Vagina (tissue), 2 donors: ENCODE results near the gene OPHN1. TPM values are rescaled to one million over a fixed set of nuclear protein-coding genes. Genes with fewer than 3 reads are reported as not detected.

Experiments used
- DNase-seq, 2 donors: peaks; one replicate each; pipeline ENCODE4 v3.0.0-alpha.2; 2017; ENCODE audit errors: extremely low spot score in 2 of 2
- H3K27ac ChIP-seq: fragments of 200-600 bp; sonication (generic); one replicate; pipeline ENCODE4 v1.5.1; 2019
- H3K27me3 ChIP-seq: fragments of 200-600 bp; sonication (generic); one replicate; pipeline ENCODE4 v1.5.1; 2019
- H3K36me3 ChIP-seq, 2 donors: fragments of 200-600 bp; sonication (generic); one replicate each; pipeline ENCODE4 v1.5.1; 2017 to 2019
- H3K4me1 ChIP-seq: fragments of 200-600 bp; sonication (generic); one replicate; pipeline ENCODE4 v1.5.1; 2019
- H3K4me3 ChIP-seq, 2 donors: fragments of 200-600 bp; sonication (generic); 1 replicate in 1 of 2; 2 replicates in 1 of 2; pipeline ENCODE4 v1.5.1; 2016 to 2019
- H3K9me3 ChIP-seq: fragments of 200-600 bp; sonication (generic); one replicate; pipeline ENCODE4 v1.5.1; 2019
- POLR2A ChIP-seq, 2 donors: fragments of 450-650 bp; IDR thresholded peaks; one replicate each; pipeline ENCODE4 v1.6.1; 2017; ENCODE audit warnings: antibody characterized with exemption in 2 of 2, mild to moderate bottlenecking in 2 of 2, moderate library complexity in 2 of 2
- POLR2AphosphoS5 ChIP-seq, 2 donors: sonication (generic); formaldehyde crosslinking; IDR thresholded peaks; one replicate each; pipeline ENCODE4 v1.9.0; 2017; ENCODE audit warnings: antibody characterized with exemption in 2 of 2, mild to moderate bottlenecking in 2 of 2, low read depth in 1 of 2; ENCODE audit not compliant: insufficient read depth in 1 of 2
- intact Hi-C: fragments of 100-400 bp; cut with DNase I; formaldehyde crosslinking; loops from one replicate; pipeline ENCODE4 v1.15.1; 2023
- total RNA-seq: library from RNA; depleted of rRNA; stranded (reverse); fragments of >200 nt; gene quantifications from one replicate; pipeline ENCODE4 v1.2.3, GENCODE V29; 2016
- TF ChIP-seq, protein P1 (sequence below), 3 experiments: fragments of 450-650 bp in 2 of 3; fragments of 200-600 bp in 1 of 3; sonication (generic) in 1 of 3; IDR thresholded peaks; one replicate each; pipeline ENCODE4 v1.5.1; 2017 to 2019; ENCODE audit warnings: antibody characterized with exemption in 3 of 3, mild to moderate bottlenecking in 2 of 3, moderate library complexity in 2 of 3

The OPHN1 gene
- total RNA-seq, 1 donor from 2014 or later: 11.5 TPM

DNA sequence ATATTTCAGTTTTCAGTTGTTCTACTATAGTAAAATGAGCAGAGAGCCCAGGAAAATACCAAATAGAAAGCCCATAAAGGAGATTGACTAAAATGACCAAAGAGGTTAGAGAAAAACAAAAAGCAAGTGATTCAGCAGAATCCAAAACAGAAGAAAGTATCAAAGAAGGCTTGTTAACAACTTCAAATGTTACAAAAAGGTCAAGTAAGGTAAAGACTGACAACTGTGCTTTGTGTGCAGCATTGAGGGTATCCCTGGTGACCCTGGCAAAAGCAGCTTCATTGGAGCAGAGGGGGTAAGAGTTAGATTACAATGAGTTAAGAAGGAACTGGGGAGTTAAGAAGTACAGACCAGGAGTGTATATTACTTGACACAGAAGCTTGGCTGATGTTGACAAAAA lies 317.9 kb downstream of the OPHN1 start:
- TF ChIP-seq POLR2A (IDR thresholded peaks at IDR 0.05) (no peak), POLR2AphosphoS5 (IDR thresholded peaks at IDR 0.05; ENCODE audit: insufficient read depth in 1 of 2, low read depth in 1 of 2) (no peak)
- TF ChIP-seq, protein P1, sequence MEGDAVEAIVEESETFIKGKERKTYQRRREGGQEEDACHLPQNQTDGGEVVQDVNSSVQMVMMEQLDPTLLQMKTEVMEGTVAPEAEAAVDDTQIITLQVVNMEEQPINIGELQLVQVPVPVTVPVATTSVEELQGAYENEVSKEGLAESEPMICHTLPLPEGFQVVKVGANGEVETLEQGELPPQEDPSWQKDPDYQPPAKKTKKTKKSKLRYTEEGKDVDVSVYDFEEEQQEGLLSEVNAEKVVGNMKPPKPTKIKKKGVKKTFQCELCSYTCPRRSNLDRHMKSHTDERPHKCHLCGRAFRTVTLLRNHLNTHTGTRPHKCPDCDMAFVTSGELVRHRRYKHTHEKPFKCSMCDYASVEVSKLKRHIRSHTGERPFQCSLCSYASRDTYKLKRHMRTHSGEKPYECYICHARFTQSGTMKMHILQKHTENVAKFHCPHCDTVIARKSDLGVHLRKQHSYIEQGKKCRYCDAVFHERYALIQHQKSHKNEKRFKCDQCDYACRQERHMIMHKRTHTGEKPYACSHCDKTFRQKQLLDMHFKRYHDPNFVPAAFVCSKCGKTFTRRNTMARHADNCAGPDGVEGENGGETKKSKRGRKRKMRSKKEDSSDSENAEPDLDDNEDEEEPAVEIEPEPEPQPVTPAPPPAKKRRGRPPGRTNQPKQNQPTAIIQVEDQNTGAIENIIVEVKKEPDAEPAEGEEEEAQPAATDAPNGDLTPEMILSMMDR (IDR thresholded peaks at IDR 0.05): no peak
- peaks cover 0 to 6% of the 10 kb centered on the region in 2 donors for H3K36me3 ChIP-seq
- no peak for DNase-seq
- no peaks in the 10 kb centered on the region for H3K4me1 ChIP-seq
- intact Hi-C loops: no loop called here
- no peak overlapping the region for H3K4me3 ChIP-seq
- no peaks in the 10 kb centered on the region for H3K27me3 ChIP-seq
- H3K27ac ChIP-seq: no peak overlapping the region
- no peaks in the 10 kb centered on the region for H3K9me3 ChIP-seq

DNA sequence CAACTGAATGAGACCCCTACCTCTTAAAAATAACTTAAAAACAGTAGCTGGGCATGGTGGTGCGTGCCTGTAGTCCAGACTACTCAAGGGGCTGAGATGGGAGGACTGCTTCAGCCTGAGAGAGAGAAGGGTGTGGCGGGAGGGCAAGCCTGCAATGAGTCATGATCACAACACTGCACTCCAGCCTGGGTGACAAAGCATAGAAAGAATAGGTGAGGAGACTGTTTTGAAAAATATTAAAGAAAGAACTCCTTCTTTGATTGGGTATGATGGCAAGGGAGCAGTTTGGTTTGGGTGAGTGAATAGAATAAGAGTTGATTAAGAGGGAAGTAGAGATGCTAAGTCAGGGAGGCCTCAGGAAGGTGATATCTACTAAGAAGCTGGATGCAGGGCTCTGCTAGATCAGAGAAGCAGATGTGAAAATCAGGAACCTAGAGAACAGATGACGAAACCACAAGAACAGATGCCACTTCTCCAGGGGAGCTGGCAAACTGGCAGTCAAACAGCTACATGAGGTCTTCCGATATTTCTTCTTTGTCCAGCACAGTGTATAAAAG lies 318.6 kb downstream of the OPHN1 start:
- Histone ChIP-seq H3K9me3 (no peaks in the 10 kb centered on the region), H3K27ac (no peak overlapping the region), H3K4me1 (no peaks in the 10 kb centered on the region), H3K27me3 (no peaks in the 10 kb centered on the region), H3K36me3 (peaks cover 0 to 6% of the 10 kb centered on the region in 2 donors), H3K4me3 (no peak overlapping the region)
- no peak for TF ChIP-seq POLR2AphosphoS5 (IDR thresholded peaks at IDR 0.05; ENCODE audit: insufficient read depth in 1 of 2, low read depth in 1 of 2)
- TF ChIP-seq, protein P1 (IDR thresholded peaks at IDR 0.05): no peak
- no peak for TF ChIP-seq POLR2A (IDR thresholded peaks at IDR 0.05)
- no peak for DNase-seq
- intact Hi-C loops: no loop called here

DNA sequence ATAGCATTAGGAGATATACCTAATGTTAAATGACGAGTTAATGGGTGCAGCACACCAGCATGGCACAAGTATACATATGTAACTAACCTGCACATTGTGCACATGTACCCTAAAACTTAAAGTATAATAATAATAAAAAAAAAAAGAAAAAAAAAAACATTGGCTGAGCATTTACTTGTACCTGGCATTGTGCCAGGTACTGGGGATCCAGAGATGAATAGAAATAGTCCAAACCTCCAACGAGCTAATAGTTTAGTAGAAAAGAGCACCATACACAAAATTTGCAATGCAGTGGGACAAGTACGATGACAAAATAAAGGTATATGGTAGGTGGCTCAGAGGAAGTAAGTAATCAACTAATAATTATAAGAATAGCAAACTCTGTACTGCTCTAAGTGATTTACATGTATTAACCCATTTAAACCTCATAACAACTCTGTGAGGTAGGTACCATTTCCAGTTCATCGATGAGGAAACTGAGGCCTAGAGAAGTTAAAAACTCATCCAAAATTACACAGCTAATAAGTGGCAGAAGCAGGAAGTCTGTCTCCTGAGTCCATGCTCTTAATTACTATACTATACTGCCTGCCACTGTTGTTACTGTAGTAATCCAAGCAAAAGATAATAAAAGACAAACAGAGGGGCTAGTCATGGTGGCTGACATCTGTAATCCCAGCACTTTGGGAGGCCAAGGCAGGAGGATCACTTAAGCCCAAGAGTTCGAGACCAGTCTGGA lies 319.3 kb downstream of the OPHN1 start:
- Histone ChIP-seq H3K27ac (no peak overlapping the region), H3K36me3 (peaks cover 0 to 6% of the 10 kb centered on the region in 2 donors), H3K4me1 (no peaks in the 10 kb centered on the region), H3K9me3 (no peaks in the 10 kb centered on the region), H3K27me3 (no peaks in the 10 kb centered on the region), H3K4me3 (no peak overlapping the region)
- no peak for TF ChIP-seq POLR2AphosphoS5 (IDR thresholded peaks at IDR 0.05; ENCODE audit: insufficient read depth in 1 of 2, low read depth in 1 of 2)
- TF ChIP-seq, protein P1 (IDR thresholded peaks at IDR 0.05): no peak
- TF ChIP-seq POLR2A (IDR thresholded peaks at IDR 0.05): no peak
- no peak for DNase-seq
- intact Hi-C loops: no loop called here

DNA sequence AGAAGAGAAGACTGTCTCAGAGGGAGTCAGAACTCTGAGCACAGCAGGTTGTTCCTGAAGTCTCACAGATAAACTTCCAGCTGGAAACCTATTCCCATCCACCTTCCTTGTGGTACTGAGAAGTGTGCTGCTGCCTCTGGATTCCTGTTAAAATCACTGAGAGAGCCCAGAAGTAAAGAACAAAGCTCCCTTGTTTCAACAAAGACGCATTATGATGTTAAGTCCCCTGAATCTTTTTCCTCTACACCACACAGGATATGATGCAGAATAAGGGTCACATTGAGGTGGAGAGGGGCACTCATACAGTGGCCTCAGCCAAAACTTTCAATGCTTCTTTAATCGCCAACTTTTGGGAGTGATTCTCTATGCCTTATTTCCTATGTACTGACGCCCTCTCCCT lies 321.0 kb downstream of the OPHN1 start:
- H3K4me3 ChIP-seq: no peak overlapping the region
- no peak for DNase-seq
- H3K27me3 ChIP-seq: no peaks in the 10 kb centered on the region
- H3K27ac ChIP-seq: no peak overlapping the region
- no peaks in the 10 kb centered on the region for H3K9me3 ChIP-seq
- H3K36me3 ChIP-seq: peaks cover 0 to 6% of the 10 kb centered on the region in 2 donors
- no peaks in the 10 kb centered on the region for H3K4me1 ChIP-seq
- TF ChIP-seq POLR2A (IDR thresholded peaks at IDR 0.05) (no peak), POLR2AphosphoS5 (IDR thresholded peaks at IDR 0.05; ENCODE audit: insufficient read depth in 1 of 2, low read depth in 1 of 2) (no peak)
- TF ChIP-seq, protein P1 (IDR thresholded peaks at IDR 0.05): no peak
- intact Hi-C loops: no loop called here

DNA sequence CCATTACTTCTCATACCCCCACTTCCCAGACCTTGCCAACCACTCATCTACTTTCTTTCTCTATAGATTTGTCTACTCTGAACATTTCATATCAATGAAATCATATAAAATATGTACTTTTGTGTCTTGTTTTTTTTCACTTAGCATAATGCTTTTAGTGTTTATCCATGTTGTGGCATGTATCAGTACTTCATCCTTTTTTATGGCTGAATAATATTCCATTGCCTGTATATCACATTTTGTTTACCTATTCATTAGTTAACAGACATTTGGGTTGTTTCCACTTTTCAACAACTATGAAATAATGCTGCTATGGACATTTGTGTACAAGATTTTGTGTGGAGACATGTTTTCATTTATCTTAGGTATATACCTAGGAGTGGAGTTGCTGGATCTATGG lies 324.1 kb downstream of the OPHN1 start:
- no peaks in the 10 kb centered on the region for H3K27me3 ChIP-seq
- intact Hi-C loops: no loop called here
- DNase-seq: no peak

More for the DNA sequence above, 324.1 kb downstream of the OPHN1 start:
- Histone ChIP-seq H3K4me3 (no peak overlapping the region), H3K36me3 (peaks cover 0 to 6% of the 10 kb centered on the region in 2 donors), H3K27ac (no peak overlapping the region), H3K9me3 (no peaks in the 10 kb centered on the region), H3K4me1 (no peaks in the 10 kb centered on the region)
- TF ChIP-seq, protein P1 (IDR thresholded peaks at IDR 0.05): no peak
- TF ChIP-seq POLR2AphosphoS5 (IDR thresholded peaks at IDR 0.05; ENCODE audit: insufficient read depth in 1 of 2, low read depth in 1 of 2) (no peak), POLR2A (IDR thresholded peaks at IDR 0.05) (no peak)
